ENCODE measurements around the gene CMPK1. TPM values are rescaled to one million over a fixed set of nuclear protein-coding genes. Genes with fewer than 3 reads are reported as not detected.

The CMPK1 gene
- total and polyA plus RNA-seq, 2 of the 8 experiments (the other 6 are each of a cell fraction or from before 2014, with no cell fraction given) = 6.0 to 36.9 TPM

GRCh38 chr1:47295579-47295978, 38.0 kb upstream of the CMPK1 start:
- no peak overlapping the region for H2BK20ac ChIP-seq (ENCODE audit: low read length)
- H2BK5ac ChIP-seq (ENCODE audit: low read depth, low read length) = no peak overlapping the region
- H4K20me1 ChIP-seq (replicated peaks in 1 of 2; ENCODE audit: control insufficient read depth in 1 of 2, insufficient read depth in 2 of 2, low read length in 2 of 2) = no peaks in the 10 kb centered on the region
- H3K27me3 ChIP-seq (replicated peaks in 1 of 4; ENCODE audit: control insufficient read depth in 3 of 4, extremely low read depth in 1 of 4, insufficient read depth in 3 of 4, low read length in 3 of 4) = no peaks in the 10 kb centered on the region
- POLR2A ChIA-PET (ENCODE audit: partially characterized antibody) = interaction anchor here (0.7 to 2.9 kb wide), 2 partner anchors 10 to 116 kb away, joined by 3 to 7 read pairs; no protein-coding TSS in a partner anchor
- no peak overlapping the region for H2AFZ ChIP-seq (ENCODE audit: low read length)
- no peaks in the 10 kb centered on the region for H3K23me2 ChIP-seq (ENCODE audit: low read depth, low read length)
- DNase-seq (ENCODE audit: low read depth in 1 of 2, low spot score in 2 of 2) (no peak), FAIRE-seq (no peak)
- no peak overlapping the region for H3K4me3 ChIP-seq (ENCODE audit: extremely low read depth in 1 of 4, insufficient read depth in 2 of 4, low read depth in 3 of 4, low read length in 4 of 4)
- H4K8ac ChIP-seq (ENCODE audit: extremely low read depth, insufficient read depth, low read length) = no peak overlapping the region
- peaks cover 3 to 61% (median 28%) of the 10 kb centered on the region in 4 experiments for H3K36me3 ChIP-seq (ENCODE audit: control insufficient read depth in 2 of 4, insufficient read depth in 4 of 4, low read length in 3 of 4)
- WGBS, 2 experiments (ENCODE audit: extremely low coverage in 1 of 2, insufficient coverage in 1 of 2, insufficient read length in 1 of 2, insufficient replicate concordance in 2 of 2, low coverage in 1 of 2, low lambda C conversion rate in 2 of 2, missing lambda C conversion rate in 1 of 2) = 91% methylated on average over 2 of the region's 2 CpGs; no CpG with 5 or more reads in 1 of the 2 experiments
- no peak overlapping the region for H2BK15ac ChIP-seq (ENCODE audit: low read length)
- no peak overlapping the region for H2BK120ac ChIP-seq (replicated peaks; ENCODE audit: low read depth, low read length)
- no peak overlapping the region for H2AK5ac ChIP-seq (ENCODE audit: low read depth, low read length)
- H3K4me1 ChIP-seq (replicated peaks in 1 of 4; ENCODE audit: control insufficient read depth in 3 of 4, insufficient read depth in 4 of 4, low read length in 3 of 4) = no peaks in the 10 kb centered on the region
- no peak overlapping the region for H3K4ac ChIP-seq (replicated peaks; ENCODE audit: insufficient read length, low read depth, low read length)
- no peak overlapping the region for H3K18ac ChIP-seq (ENCODE audit: extremely low read depth, low read length)
- H3K79me1 ChIP-seq (ENCODE audit: low read depth, low read length) = no peaks in the 10 kb centered on the region
- H4K91ac ChIP-seq (replicated peaks; ENCODE audit: insufficient read length, low read length) = no peak overlapping the region
- CTCF ChIA-PET (ENCODE audit: partially characterized antibody) = no interaction called here
- no peaks in the 10 kb centered on the region for H3K79me2 ChIP-seq (ENCODE audit: control insufficient read depth in 1 of 2, insufficient read depth in 2 of 2, low read length in 2 of 2)
- H3K9me3 ChIP-seq (ENCODE audit: insufficient read depth in 2 of 2, low read depth in 1 of 2, low read length in 1 of 2) = no peaks in the 10 kb centered on the region
- H3K4me2 ChIP-seq (ENCODE audit: insufficient read depth in 1 of 2, low read depth in 2 of 2, low read length in 2 of 2) = no peak overlapping the region
- H3K9ac ChIP-seq (replicated peaks in 1 of 4; ENCODE audit: extremely low read depth in 1 of 4, low read depth in 3 of 4, low read length in 3 of 4) = no peak overlapping the region
- no peak overlapping the region for H3K56ac ChIP-seq (replicated peaks; ENCODE audit: insufficient read length, low read depth, low read length)
- no peak overlapping the region for H3K27ac ChIP-seq (ENCODE audit: low read depth, low read length)
- H4K5ac ChIP-seq (ENCODE audit: insufficient read length, low read depth, low read length) = no peak overlapping the region
- no peak overlapping the region for H3K23ac ChIP-seq (ENCODE audit: insufficient read length)
- no peak overlapping the region for H2BK12ac ChIP-seq (ENCODE audit: low read depth, low read length)
- no peak for TF ChIP-seq SP2 (IDR thresholded peaks at IDR 0.05; ENCODE audit: low read length)
- TF ChIP-seq FOSL1 (IDR thresholded peaks at IDR 0.05; ENCODE audit: insufficient read depth, low read depth, low read length) = no peak
- no peak for TF ChIP-seq CBX5 (IDR thresholded peaks at IDR 0.05; ENCODE audit: low read depth, low read length)
- no peak for TF ChIP-seq NRF1 (IDR thresholded peaks at IDR 0.05; ENCODE audit: low read depth, low read length)
- no peak for TF ChIP-seq GTF2F1 (IDR thresholded peaks at IDR 0.05; ENCODE audit: borderline replicate concordance, low read depth, low read length)
- no peak for TF ChIP-seq RXRA (IDR thresholded peaks at IDR 0.05; ENCODE audit: insufficient read depth, low read depth, low read length)
- TF ChIP-seq SIN3A (conservative IDR thresholded peaks at IDR 0.05 in 1 of 2, IDR thresholded peaks at IDR 0.05 in 1 of 2; ENCODE audit: low read depth in 1 of 2, low read length in 2 of 2) = no peak
- no peak for TF ChIP-seq ZNF274 (IDR thresholded peaks at IDR 0.05; ENCODE audit: borderline replicate concordance, extremely low read depth, low read length)
- no peak for TF ChIP-seq RBBP5 (IDR thresholded peaks at IDR 0.05; ENCODE audit: borderline replicate concordance, low read depth, low read length)
- TF ChIP-seq TEAD4 (IDR thresholded peaks at IDR 0.05; ENCODE audit: low read depth, low read length) = no peak
- no peak for TF ChIP-seq POLR2A (IDR thresholded peaks at IDR 0.05; ENCODE audit: control extremely low read depth in 1 of 2, low read depth in 2 of 2, low read length in 2 of 2)
- no peak for TF ChIP-seq RAD21 (IDR thresholded peaks at IDR 0.05 in 1 of 2, conservative IDR thresholded peaks at IDR 0.05 in 1 of 2; ENCODE audit: low read depth in 2 of 2, low read length in 2 of 2)
- no peak for TF ChIP-seq SUZ12 (IDR thresholded peaks at IDR 0.05; ENCODE audit: low read length)
- no peak overlapping the region for H3K14ac ChIP-seq (ENCODE audit: insufficient read length)
